NCI-H345 treated with DMSO at 0.1 percent for 48 hours (cell line): ENCODE measurements around the gene JUND.

Experiments used
- DNase-seq: peaks from one replicate; lab custom pipeline; 2025; ENCODE audit not compliant: unreplicated experiment; lab: John Stamatoyannopoulos, UW

JUND gene

DNA sequence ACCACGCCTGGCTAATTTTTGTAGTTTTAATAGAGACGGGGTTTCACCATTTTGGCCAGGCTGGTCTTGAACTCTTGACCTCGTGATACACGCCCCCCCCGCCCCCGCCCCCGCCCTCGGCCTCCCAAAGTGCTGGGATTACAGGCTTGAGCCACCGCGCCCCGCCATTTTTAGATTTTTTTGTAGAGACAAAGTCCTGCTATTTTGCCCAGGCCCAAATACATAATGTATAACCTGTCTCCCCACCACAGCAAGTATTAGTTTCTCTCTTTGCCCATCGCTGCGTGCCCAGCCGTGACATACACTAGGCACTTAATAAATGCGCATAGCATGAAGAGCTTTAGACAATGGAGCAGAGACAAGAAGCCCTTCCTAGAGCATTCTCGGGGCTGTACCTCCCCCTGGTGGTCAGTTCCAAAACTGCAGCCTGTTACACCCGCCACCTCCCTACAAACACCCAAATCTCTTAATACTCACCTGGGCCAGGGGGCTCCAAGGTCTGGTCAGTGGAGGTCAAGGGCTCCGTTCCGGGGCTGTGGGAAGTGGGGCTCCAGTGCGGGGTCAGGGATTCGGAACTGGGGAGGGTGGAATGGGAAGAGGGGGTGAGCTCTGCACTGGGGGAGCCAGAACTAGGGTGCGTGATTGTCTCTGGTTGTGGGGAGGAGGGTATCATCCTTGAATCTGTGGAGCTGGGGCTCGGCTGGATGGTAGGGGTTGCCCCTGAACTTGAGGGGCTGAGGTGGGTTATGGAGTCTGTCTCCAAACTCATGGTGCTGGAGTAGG is 29.6 kb downstream of the JUND start:
- DNase-seq = peak; percentile 26

DNA sequence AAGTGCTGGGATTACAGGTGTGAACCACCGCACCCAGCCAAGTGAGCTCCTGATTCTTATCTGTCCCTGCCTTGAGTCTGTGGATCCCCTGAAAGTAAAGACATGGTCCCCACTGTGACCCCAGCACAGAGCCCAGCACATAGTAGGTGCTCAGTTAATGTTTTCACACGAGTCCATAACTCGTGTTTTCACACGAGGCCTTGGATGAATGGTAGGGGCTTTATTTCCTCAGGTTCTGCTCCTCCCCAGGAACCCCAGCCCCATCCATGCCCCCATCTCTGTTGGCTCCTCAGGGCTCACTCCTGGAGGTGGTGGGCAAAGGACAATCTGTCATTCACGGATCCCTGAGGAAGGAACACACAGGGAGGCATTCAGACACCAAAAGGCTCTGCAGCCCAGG is 31.6 kb downstream of the JUND start:
- no peak for DNase-seq

DNA sequence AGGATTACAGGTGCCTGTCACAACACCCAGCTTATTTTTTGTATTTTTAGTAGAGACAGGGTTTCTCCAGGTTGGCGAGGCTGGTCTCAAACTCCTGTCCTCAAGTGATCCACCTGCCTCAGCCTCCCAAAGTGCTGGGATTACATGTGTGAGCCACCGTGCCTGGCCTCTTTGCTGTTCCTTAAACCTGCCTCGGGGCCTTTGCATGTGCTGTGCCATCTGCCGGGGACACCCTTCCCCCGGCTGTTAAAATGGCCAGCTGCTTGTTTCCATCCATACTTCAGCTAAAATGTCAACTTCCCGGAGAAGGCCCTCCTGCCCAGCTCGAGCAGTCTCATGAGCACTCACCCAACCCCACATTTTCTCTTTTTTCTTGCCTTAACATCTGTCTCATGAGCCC is 36.1 kb downstream of the JUND start:
- DNase-seq = no peak

DNA sequence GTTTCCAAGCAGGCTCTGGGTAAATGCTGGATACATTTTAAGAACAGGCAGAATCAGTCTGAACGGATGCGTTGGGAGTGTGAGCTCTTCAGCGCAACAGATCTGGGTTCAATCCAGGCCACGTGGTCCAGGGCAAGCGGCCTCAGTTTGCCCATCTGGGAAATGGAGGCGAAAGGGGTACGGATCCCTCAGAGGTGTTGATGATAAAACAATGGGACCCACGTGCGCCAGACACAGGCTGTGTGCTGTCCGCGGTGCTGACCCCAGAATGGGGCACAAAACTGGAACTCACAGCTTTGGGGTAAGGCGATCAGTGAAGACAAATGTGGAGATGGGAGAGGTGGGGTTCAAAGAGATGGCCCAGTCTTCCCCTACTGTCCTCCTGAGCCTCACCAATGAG is 42.1 kb downstream of the JUND start:
- DNase-seq = no peak

DNA sequence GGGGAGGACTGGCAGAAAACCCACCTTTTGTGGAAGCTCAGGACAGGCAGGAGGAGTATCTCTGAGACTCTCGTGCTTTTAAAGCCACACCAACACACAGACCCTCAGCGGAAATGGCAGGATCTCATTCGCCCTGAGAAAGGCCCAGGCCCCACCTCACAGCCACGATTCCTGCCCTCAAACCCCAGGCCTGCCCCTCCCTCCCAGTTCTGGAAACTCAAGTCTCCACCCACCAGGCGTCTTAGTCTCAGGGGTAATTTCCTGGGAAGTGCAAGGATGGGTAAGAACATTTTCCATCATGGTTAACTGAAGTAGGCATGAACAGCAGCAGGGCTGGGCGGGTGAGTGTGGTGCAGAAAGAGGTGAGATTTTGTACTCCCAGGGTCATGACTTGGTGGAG is 47.2 kb downstream of the JUND start:
- DNase-seq = no peak

DNA sequence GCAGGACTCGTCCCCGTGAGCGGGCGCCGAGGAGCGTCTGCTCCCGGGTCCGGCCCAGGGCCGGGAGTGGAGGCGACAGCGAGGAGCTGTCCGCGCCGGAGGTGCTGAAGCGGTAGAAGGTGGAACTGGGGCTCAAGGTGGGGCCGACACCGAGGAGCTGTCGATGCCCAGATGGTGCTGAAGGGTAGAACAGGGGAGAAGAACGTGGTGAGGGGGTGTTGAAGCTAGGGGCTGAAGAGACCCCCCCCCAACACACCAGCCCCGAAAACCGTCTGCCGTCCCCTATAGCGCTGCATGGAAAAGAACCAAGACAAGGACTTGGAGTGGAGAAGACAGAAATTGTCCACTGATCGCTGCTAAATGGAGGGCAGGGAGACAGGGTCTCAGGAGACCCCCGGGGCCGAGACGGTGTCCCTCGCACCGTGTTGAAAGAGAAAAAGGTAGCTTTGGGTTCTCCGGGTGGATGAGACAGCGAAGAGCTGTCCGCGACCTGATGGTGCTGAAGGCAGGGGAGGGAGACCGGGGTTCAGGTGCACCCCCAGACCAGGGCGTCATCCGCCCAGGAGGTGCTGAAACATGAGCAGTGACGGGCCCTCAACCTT is 48.1 kb downstream of the JUND start:
- DNase-seq = no peak

DNA sequence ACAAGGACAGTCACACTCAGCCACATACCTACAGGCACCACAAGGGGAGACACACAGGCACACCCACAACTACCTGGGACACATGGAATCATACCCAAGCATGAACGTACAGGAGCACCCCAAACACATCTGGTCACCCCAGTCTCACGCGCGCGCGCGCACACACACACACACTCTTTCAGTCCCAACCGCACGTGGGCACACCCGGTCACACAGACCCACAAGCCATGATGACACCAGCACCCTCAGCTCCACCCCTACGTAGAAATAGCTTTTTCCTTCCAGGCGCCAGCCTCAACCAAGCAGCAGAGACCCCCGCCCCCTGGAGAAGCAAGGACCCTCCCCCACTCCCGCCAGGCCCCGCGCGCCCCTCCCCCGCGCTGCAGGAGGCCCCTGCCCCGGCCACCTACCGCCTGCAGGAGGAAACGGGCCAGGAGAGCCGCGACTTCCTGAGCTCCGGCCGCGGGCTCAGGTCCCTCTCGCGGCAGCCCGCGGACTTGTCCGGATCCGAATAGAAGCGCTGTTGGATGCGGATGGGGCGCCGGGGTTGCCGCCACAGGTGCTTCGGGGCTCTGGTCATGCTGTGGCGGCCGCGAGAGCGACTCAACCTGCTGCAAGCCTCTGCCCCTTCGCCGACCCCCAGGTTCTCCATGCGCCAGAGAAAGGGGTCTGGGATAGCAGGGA is 48.7 kb downstream of the JUND start:
- DNase-seq = no peak

DNA sequence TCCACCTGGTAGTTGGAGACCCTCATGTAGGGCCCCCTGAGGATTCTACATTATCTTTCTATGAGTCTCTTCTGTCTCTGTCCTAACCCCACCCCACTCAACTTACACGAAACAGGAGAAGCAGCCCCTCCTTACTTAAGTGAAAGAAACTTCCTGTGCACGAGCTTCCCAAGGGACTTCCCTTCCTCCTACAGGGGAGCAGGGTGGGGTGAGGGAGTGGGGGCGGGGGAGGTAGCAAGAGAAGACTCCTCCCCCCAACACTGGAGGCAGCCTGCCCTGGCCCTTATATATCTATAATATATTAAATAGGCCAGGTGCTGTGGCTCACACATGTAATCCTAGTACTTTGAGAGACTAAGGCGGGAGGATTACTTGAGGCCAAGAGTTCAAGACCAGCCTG is 49.6 kb downstream of the JUND start:
- DNase-seq = no peak

DNA sequence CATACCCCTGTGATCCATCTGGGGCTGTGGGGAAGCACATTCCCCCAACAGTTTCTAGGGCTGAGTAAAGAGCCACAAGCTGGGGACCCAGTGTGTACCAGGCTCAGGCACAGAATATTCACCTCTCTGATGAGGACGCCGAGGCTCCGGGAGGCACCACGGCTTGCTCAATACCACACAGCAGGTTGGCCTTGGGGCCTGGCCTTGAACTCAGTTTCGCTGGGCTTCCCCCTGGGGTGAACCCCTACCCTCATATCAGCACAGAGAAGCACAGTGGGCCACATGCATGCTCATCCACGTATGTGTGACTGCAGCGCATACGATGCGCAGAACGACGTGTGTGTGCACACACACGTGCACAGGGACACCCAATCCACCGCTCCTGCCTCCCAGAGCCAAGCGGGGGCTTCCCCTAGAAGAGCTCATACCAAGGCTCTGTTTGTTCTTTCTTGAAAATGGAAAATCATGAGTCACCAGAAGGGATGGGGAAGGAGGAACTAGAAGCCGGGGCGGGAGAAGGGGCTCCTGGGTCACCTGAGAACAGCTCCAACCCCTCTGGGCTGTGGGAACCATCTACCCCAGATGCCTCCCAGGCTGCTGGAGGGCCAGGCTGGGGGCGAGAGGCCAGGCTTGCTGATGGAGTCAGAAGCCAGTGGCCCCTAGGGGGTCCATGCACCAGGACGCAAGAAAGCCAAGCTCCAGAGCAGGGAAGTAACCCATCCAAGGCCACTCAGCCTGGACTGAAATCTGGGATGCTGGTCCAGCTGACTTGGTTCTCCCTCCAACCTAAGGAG is 50.3 kb downstream of the JUND start:
- no peak for DNase-seq

DNA sequence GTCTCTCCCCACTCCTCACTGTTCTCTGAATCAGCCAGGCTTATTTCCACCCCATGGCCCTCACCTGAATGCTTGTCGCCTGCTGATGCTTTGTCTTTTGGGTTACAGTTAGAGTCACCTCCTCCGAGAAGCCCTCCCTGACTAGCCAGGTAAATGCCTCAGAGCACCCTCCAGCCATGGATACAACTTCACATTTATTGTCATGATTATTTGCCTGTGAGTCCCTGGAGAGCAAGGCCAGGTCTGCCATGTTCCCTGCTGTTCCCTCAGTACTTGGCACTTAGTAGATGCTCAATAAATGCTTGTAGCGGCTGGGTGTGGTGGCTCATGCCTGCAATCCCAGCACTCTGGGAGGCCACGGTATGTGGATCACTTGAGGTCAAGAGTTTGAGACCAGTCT is 51.5 kb downstream of the JUND start:
- no peak for DNase-seq
